SJCRH30 (cell line): ENCODE measurements around the gene ARHGAP8. TPM values are rescaled to one million over a fixed set of nuclear protein-coding genes. Genes with fewer than 3 reads are reported as not detected.
A peak's percentile ranks its signal among the peaks of the same experiment; 100 is the strongest.

ENCODE experiments used
- DNase-seq, 2 experiments: peaks; one replicate each; pipeline ENCODE4 v3.0.0-alpha.2; 2015 to 2020
- H3K27ac ChIP-seq: fragments of 250-450 bp; sonication (Bioruptor Pico); 2 replicates; pipeline ENCODE4 v1.5.1; 2020; ENCODE audit warnings: mild to moderate bottlenecking, moderate library complexity
- H3K27me3 ChIP-seq: fragments of 250-450 bp; sonication (Bioruptor Pico); 2 replicates; pipeline ENCODE4 v1.5.1; 2020; ENCODE audit warnings: mild to moderate bottlenecking, moderate library complexity
- H3K36me3 ChIP-seq: fragments of 250-450 bp; sonication (Bioruptor Pico); 2 replicates; pipeline ENCODE4 v1.5.1; 2020; ENCODE audit warnings: mild to moderate bottlenecking, moderate library complexity
- H3K4me1 ChIP-seq: fragments of 250-450 bp; sonication (Bioruptor Pico); 2 replicates; pipeline ENCODE4 v1.5.1; 2020; ENCODE audit warnings: mild to moderate bottlenecking, moderate library complexity
- H3K4me3 ChIP-seq: fragments of 250-450 bp; sonication (Bioruptor Pico); 2 replicates; pipeline ENCODE4 v1.5.1; 2020; ENCODE audit warnings: mild to moderate bottlenecking, moderate library complexity
- H3K9me3 ChIP-seq: fragments of 250-450 bp; sonication (Bioruptor Pico); replicated peaks from 2 replicates; pipeline ENCODE4 v1.5.1; 2020; ENCODE audit warnings: mild to moderate bottlenecking, moderate library complexity
- total RNA-seq: library from RNA; depleted of rRNA; stranded (reverse); fragments of >200 nt; shearing (Covaris generic); gene quantifications from 2 replicates; pipeline ENCODE4 v1.2.3, GENCODE V29; 2014; rRNA removed

ARHGAP8 gene
- 19.4 and 32.4 TPM in 2 replicates for total RNA-seq

GRCh38 chr22:44752285-44753188 is at the start of gene ARHGAP8:
ARHGAP8 (plus strand) TSS chr22:44752575; CDS start chr22:44786528, 33,953 bp downstream.
- H3K9me3 ChIP-seq: no peaks in the 10 kb centered on the region
- H3K4me3 ChIP-seq: 0 out of 2 replicates have a peak within 1 kb of the TSS, but pooled peaks have one; percentile 1
- no peaks in the 10 kb centered on the region for H3K36me3 ChIP-seq
- no peak for DNase-seq
- no peaks in the 10 kb centered on the region for H3K27me3 ChIP-seq
- H3K4me1 ChIP-seq: 0 out of 2 replicates have a peak, but pooled peaks cover 5% of the 10 kb centered on the region
- H3K27ac ChIP-seq: no peak within 1 kb of the TSS

GRCh38 chr22:44703255-44703870 is 49.0 kb upstream of the ARHGAP8 start:
- no peaks in the 10 kb centered on the region for H3K27me3 ChIP-seq
- peak overlapping the region; percentile 86 for H3K27ac ChIP-seq
- H3K36me3 ChIP-seq: peaks cover 8% of the 10 kb centered on the region
- no peak for DNase-seq
- no peaks in the 10 kb centered on the region for H3K9me3 ChIP-seq
- H3K4me3 ChIP-seq: peak overlapping the region; percentile 80
- H3K4me1 ChIP-seq: peaks cover 31% of the 10 kb centered on the region

GRCh38 chr22:44704159-44705021 is 48.0 kb upstream of the ARHGAP8 start:
- no peaks in the 10 kb centered on the region for H3K27me3 ChIP-seq
- peaks cover 28% of the 10 kb centered on the region for H3K4me1 ChIP-seq
- H3K4me3 ChIP-seq: peak overlapping the region; percentile 80; the same call in 1 of the 2 replicates
- peaks cover 8% of the 10 kb centered on the region for H3K36me3 ChIP-seq
- H3K27ac ChIP-seq: no peak overlapping the region
- no peaks in the 10 kb centered on the region for H3K9me3 ChIP-seq
- DNase-seq: no peak

GRCh38 chr22:44705022-44705297 is 47.4 kb upstream of the ARHGAP8 start:
- Histone ChIP-seq H3K27ac (no peak overlapping the region), H3K27me3 (no peaks in the 10 kb centered on the region), H3K4me1 (peaks cover 28% of the 10 kb centered on the region), H3K36me3 (peaks cover 8% of the 10 kb centered on the region), H3K9me3 (no peaks in the 10 kb centered on the region), H3K4me3 (no peak overlapping the region)
- DNase-seq: no peak

GRCh38 chr22:44706488-44706887 is 45.9 kb upstream of the ARHGAP8 start:
- peaks cover 30% of the 10 kb centered on the region for H3K4me1 ChIP-seq
- DNase-seq: no peak
- no peaks in the 10 kb centered on the region for H3K9me3 ChIP-seq
- H3K4me3 ChIP-seq: no peak overlapping the region
- H3K36me3 ChIP-seq: peaks cover 8% of the 10 kb centered on the region
- H3K27ac ChIP-seq: no peak overlapping the region
- H3K27me3 ChIP-seq: no peaks in the 10 kb centered on the region

GRCh38 chr22:44707178-44707577 is 45.2 kb upstream of the ARHGAP8 start:
- H3K36me3 ChIP-seq: peaks cover 8% of the 10 kb centered on the region
- DNase-seq: no peak
- peaks cover 33% of the 10 kb centered on the region for H3K4me1 ChIP-seq

GRCh38 chr22:44707752-44708151 is 44.6 kb upstream of the ARHGAP8 start:
- no peak for DNase-seq
- Histone ChIP-seq H3K4me3 (no peak overlapping the region), H3K4me1 (peaks cover 36% of the 10 kb centered on the region), H3K27me3 (no peaks in the 10 kb centered on the region), H3K36me3 (peaks cover 8% of the 10 kb centered on the region), H3K9me3 (no peaks in the 10 kb centered on the region), H3K27ac (no peak overlapping the region)

More at GRCh38 chr22:44707178-44707577, 45.2 kb upstream of the ARHGAP8 start:
- no peak overlapping the region for H3K27ac ChIP-seq
- H3K27me3 ChIP-seq: no peaks in the 10 kb centered on the region
- H3K9me3 ChIP-seq: no peaks in the 10 kb centered on the region
- H3K4me3 ChIP-seq: no peak overlapping the region

GRCh38 chr22:44709881-44710392 is 42.4 kb upstream of the ARHGAP8 start:
- DNase-seq: no peak
- Histone ChIP-seq H3K27ac (no peak overlapping the region), H3K9me3 (no peaks in the 10 kb centered on the region), H3K36me3 (peaks cover 5% of the 10 kb centered on the region), H3K4me3 (no peak overlapping the region), H3K27me3 (no peaks in the 10 kb centered on the region), H3K4me1 (peaks cover 28% of the 10 kb centered on the region)

GRCh38 chr22:44710474-44711240 is 41.7 kb upstream of the ARHGAP8 start:
- Histone ChIP-seq H3K36me3 (peaks cover 5% of the 10 kb centered on the region), H3K4me3 (no peak overlapping the region), H3K27me3 (no peaks in the 10 kb centered on the region), H3K27ac (peak overlapping the region; percentile 75), H3K4me1 (peaks cover 28% of the 10 kb centered on the region), H3K9me3 (no peaks in the 10 kb centered on the region)
- DNase-seq: no peak

- Histone ChIP-seq H3K4me1 (peaks cover 28% of the 10 kb centered on the region), H3K27ac (peak overlapping the region; percentile 75), H3K9me3 (no peaks in the 10 kb centered on the region), H3K4me3 (no peak overlapping the region), H3K36me3 (peaks cover 2% of the 10 kb centered on the region), H3K27me3 (no peaks in the 10 kb centered on the region)
- peak in 1 of 2 experiments; percentile 58 for DNase-seq
Observed at GRCh38 chr22:44711241-44711560, 41.2 kb upstream of the ARHGAP8 start.

GRCh38 chr22:44711690-44712555 is 40.5 kb upstream of the ARHGAP8 start:
- peaks cover 28% of the 10 kb centered on the region for H3K4me1 ChIP-seq
- DNase-seq: peak; percentile 84 to 85
- H3K27ac ChIP-seq: peak overlapping the region; percentile 75

GRCh38 chr22:44712962-44713361 is 39.4 kb upstream of the ARHGAP8 start:
- no peaks in the 10 kb centered on the region for H3K27me3 ChIP-seq
- H3K4me3 ChIP-seq: no peak overlapping the region
- DNase-seq: no peak
- peaks cover 28% of the 10 kb centered on the region for H3K4me1 ChIP-seq
- H3K36me3 ChIP-seq: peaks cover 4% of the 10 kb centered on the region; the same call in 1 of the 2 replicates
- no peak overlapping the region; the same call in 1 of the 2 replicates for H3K27ac ChIP-seq
- no peaks in the 10 kb centered on the region for H3K9me3 ChIP-seq

More at GRCh38 chr22:44711690-44712555, 40.5 kb upstream of the ARHGAP8 start:
- Histone ChIP-seq H3K9me3 (no peaks in the 10 kb centered on the region), H3K27me3 (no peaks in the 10 kb centered on the region), H3K36me3 (peaks cover 4% of the 10 kb centered on the region; the same call in 1 of the 2 replicates), H3K4me3 (no peak overlapping the region)

- Histone ChIP-seq H3K27me3 (no peaks in the 10 kb centered on the region), H3K36me3 (peaks cover 8% of the 10 kb centered on the region), H3K27ac (no peak overlapping the region), H3K4me3 (no peak overlapping the region), H3K4me1 (peaks cover 25% of the 10 kb centered on the region), H3K9me3 (no peaks in the 10 kb centered on the region)
- no peak for DNase-seq
Observed at GRCh38 chr22:44714703-44715350, 37.5 kb upstream of the ARHGAP8 start.
